Measurements from ENCODE around the gene CMIP. TPM values are rescaled to one million over a fixed set of nuclear protein-coding genes. Genes with fewer than 3 reads are reported as not detected.

The CMIP gene
- polyA plus RNA-seq, 3 donors: 0.85 to 61.9 (median 0.93) TPM

DNA sequence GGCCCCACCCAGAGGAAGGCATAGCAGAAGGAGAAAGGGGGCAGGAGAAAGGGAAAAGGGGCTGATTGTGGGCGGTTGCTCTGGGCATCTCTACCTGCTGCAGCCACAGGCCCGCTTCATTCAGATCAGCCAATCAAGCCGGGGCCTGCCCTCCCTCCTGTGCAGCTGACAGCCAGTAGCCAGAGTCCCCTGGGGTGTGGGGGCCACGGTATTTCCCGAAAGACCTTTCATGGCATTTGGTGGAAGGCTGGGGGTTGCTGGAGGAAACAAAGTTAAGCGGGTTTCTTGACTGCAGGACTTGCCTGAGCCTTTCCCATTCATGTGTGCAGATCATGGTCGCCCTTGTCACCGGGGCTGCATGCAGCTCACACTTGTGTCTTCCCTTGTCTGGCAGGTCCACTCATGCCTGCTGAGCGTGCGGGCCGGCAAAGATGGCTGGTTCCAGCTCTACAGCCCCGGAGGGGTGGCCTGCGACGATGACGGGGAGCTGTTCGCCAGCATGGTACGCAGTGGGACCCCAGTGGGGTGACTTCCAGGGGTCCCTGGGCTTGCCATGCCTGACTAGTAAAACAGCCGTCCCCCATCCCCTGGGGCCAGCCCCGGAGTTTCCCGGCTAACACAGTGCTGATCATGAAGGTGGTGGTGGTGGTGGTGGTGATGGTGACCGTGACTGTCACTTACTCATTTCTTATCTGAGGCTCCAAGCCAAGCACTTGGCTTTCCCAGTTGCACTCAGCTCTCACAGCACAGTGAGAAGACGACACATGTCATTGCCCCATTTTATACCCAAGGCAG is 251.8 kb downstream of the CMIP start:
- Histone ChIP-seq H3K4me1 (ENCODE audit: control insufficient read depth in 1 of 2, insufficient read depth in 2 of 2, low read length in 2 of 2) (no peaks in the 10 kb centered on the region), H3K79me2 (ENCODE audit: insufficient read depth, low read length) (no peaks in the 10 kb centered on the region), H3K27me3 (ENCODE audit: control insufficient read depth in 2 of 2, insufficient read depth in 2 of 2, low read length in 2 of 2) (no peaks in the 10 kb centered on the region), H3K9ac (ENCODE audit: insufficient read depth, low read length, poor library complexity, severe bottlenecking) (no peak overlapping the region), H3K9me3 (replicated peaks in 1 of 2; ENCODE audit: control insufficient read depth in 1 of 2, insufficient read depth in 1 of 2, low read length in 2 of 2) (no peaks in the 10 kb centered on the region), H3K36me3 (replicated peaks in 1 of 2; ENCODE audit: control insufficient read depth in 1 of 2, insufficient read depth in 2 of 2, low read length in 2 of 2) (peaks cover 100% of the 10 kb centered on the region in 2 donors), H3K27ac (ENCODE audit: low read depth in 1 of 2, low read length in 2 of 2) (peak overlapping the region in 1 of 2 donors; percentile 51), H2AFZ (ENCODE audit: insufficient read depth, low read depth, low read length, poor library complexity, severe bottlenecking) (no peak overlapping the region), H3K4me3 (replicated peaks in 1 of 3; ENCODE audit: low read depth in 2 of 3, low read length in 3 of 3) (no peak overlapping the region), H4K20me1 (ENCODE audit: insufficient read depth, low read length) (peaks cover 70% of the 10 kb centered on the region), H3K4me2 (replicated peaks; ENCODE audit: extremely low read depth, low read length, poor library complexity, severe bottlenecking) (no peak overlapping the region)
- no peak for DNase-seq
- Mint-ChIP-seq H3K4me1 (no peaks in the 10 kb centered on the region), H3K27ac (peak overlapping the region in 3 of 7 donors; percentile 47 to 82 (median 78)), H3K9me3 (no peaks in the 10 kb centered on the region), H3K27me3 (ENCODE audit: low read depth in 3 of 3) (no peaks in the 10 kb centered on the region), H3K4me3 (no peak overlapping the region), H3K36me3 (peaks cover 92 to 100% of the 10 kb centered on the region in 2 donors)
- TF ChIP-seq CTCF (IDR thresholded peaks at IDR 0.05): no peak
- intact Hi-C loops (cut with micrococcal nuclease): no loop called here
- WGBS (ENCODE audit: insufficient coverage): 97% methylated on average over 17 of the region's 22 CpGs

GRCh38 chr16:81696961-81697615 is 252.5 kb downstream of the CMIP start:
- peaks cover 68% of the 10 kb centered on the region for H4K20me1 ChIP-seq (ENCODE audit: insufficient read depth, low read length)
- Mint-ChIP-seq H3K9me3 (no peaks in the 10 kb centered on the region), H3K4me3 (no peak overlapping the region), H3K27ac (peak overlapping the region in 2 of 7 donors; percentile 21 to 53), H3K27me3 (ENCODE audit: low read depth in 3 of 3) (no peaks in the 10 kb centered on the region), H3K4me1 (no peaks in the 10 kb centered on the region), H3K36me3 (peaks cover 91 to 100% of the 10 kb centered on the region in 2 donors)
- peaks cover 100% of the 10 kb centered on the region in 2 donors for H3K36me3 ChIP-seq (replicated peaks in 1 of 2; ENCODE audit: control insufficient read depth in 1 of 2, insufficient read depth in 2 of 2, low read length in 2 of 2)
- 91% methylated on average over 16 of the region's 16 CpGs for WGBS (ENCODE audit: insufficient coverage)
- DNase-seq: peak in 2 of 3 donors; percentile 8 to 25
- H2AFZ ChIP-seq (ENCODE audit: insufficient read depth, low read depth, low read length, poor library complexity, severe bottlenecking): no peak overlapping the region
- TF ChIP-seq CTCF (IDR thresholded peaks at IDR 0.05): peak; percentile 58
- H3K4me1 ChIP-seq (ENCODE audit: control insufficient read depth in 1 of 2, insufficient read depth in 2 of 2, low read length in 2 of 2): no peaks in the 10 kb centered on the region
- intact Hi-C loops (cut with micrococcal nuclease): no loop called here
- no peaks in the 10 kb centered on the region for H3K27me3 ChIP-seq (ENCODE audit: control insufficient read depth in 2 of 2, insufficient read depth in 2 of 2, low read length in 2 of 2)
- no peak overlapping the region for H3K27ac ChIP-seq (ENCODE audit: low read depth in 1 of 2, low read length in 2 of 2)
- H3K4me2 ChIP-seq (replicated peaks; ENCODE audit: extremely low read depth, low read length, poor library complexity, severe bottlenecking): no peak overlapping the region
- no peak overlapping the region for H3K9ac ChIP-seq (ENCODE audit: insufficient read depth, low read length, poor library complexity, severe bottlenecking)
- H3K79me2 ChIP-seq (ENCODE audit: insufficient read depth, low read length): no peaks in the 10 kb centered on the region
- no peak overlapping the region for H3K4me3 ChIP-seq (replicated peaks in 1 of 3; ENCODE audit: low read depth in 2 of 3, low read length in 3 of 3)
- H3K9me3 ChIP-seq (replicated peaks in 1 of 2; ENCODE audit: control insufficient read depth in 1 of 2, insufficient read depth in 1 of 2, low read length in 2 of 2): no peaks in the 10 kb centered on the region

Measured in CD14-positive monocyte (primary cell).